ENCODE results near the gene CDH13.

The CDH13 gene

GRCh38 chr16:83138976-83139690, 512.4 kb downstream of the CDH13 start:
- TF ChIP-seq, protein P1, sequence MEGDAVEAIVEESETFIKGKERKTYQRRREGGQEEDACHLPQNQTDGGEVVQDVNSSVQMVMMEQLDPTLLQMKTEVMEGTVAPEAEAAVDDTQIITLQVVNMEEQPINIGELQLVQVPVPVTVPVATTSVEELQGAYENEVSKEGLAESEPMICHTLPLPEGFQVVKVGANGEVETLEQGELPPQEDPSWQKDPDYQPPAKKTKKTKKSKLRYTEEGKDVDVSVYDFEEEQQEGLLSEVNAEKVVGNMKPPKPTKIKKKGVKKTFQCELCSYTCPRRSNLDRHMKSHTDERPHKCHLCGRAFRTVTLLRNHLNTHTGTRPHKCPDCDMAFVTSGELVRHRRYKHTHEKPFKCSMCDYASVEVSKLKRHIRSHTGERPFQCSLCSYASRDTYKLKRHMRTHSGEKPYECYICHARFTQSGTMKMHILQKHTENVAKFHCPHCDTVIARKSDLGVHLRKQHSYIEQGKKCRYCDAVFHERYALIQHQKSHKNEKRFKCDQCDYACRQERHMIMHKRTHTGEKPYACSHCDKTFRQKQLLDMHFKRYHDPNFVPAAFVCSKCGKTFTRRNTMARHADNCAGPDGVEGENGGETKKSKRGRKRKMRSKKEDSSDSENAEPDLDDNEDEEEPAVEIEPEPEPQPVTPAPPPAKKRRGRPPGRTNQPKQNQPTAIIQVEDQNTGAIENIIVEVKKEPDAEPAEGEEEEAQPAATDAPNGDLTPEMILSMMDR (conservative IDR thresholded peaks at IDR 0.05; ENCODE audit: low read length) = no peak
- no peak overlapping the region for H3K4me3 ChIP-seq (ENCODE audit: low read length)
- DNase-seq (ENCODE audit: low read depth) = peak; percentile 50

DNA sequence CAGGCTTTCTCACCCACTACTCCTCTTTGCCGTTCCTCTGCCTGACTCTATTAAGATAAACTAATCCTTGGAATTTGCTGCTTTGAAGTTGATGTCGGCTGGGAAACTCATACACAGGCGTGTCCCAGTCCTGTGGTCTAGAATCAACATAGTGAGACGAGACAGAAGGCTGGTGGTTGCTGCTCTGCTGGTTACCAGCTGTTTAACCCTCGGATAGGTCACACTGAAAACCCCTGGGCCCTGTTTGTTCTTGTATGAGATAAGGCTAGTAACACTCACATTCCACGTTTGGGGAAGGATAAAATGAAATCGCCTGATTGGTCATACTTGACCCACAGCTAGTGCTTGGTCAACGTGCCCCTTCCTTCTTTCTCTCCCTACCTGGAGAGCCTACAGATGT, 517.0 kb downstream of the CDH13 start:
- TF ChIP-seq, protein P1 (conservative IDR thresholded peaks at IDR 0.05; ENCODE audit: low read length) = no peak
- DNase-seq (ENCODE audit: low read depth) = no peak

GRCh38 chr16:83145297-83145696, 518.5 kb downstream of the CDH13 start:
- TF ChIP-seq, protein P1 (conservative IDR thresholded peaks at IDR 0.05; ENCODE audit: low read length) = no peak
- no peak for DNase-seq (ENCODE audit: low read depth)
- H3K4me3 ChIP-seq (ENCODE audit: low read length) = no peak overlapping the region

More for the DNA sequence above, 517.0 kb downstream of the CDH13 start:
- no peak overlapping the region for H3K4me3 ChIP-seq (ENCODE audit: low read length)

DNA sequence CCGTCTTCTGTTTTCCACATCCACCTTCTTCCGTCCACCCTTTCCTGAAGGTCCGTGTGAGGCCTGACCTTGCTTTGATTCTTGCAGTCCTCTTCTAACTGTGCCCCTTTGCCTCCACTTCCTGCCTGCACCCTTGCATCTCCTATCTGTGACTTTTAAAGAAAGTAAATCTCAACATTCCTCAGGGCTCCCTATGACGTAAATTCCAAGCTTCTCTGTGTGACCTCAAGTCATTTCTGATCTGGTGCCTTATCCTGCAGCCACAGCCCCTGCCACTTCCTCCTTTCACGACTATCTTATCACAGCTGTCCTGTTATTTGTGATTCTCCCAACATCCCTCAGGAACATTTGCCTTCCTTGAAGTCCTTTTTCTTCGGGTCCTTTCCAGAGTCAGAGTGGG, 520.5 kb downstream of the CDH13 start:
- TF ChIP-seq, protein P1 (conservative IDR thresholded peaks at IDR 0.05; ENCODE audit: low read length) = no peak
- H3K4me3 ChIP-seq (ENCODE audit: low read length) = no peak overlapping the region
- DNase-seq (ENCODE audit: low read depth) = no peak

DNA sequence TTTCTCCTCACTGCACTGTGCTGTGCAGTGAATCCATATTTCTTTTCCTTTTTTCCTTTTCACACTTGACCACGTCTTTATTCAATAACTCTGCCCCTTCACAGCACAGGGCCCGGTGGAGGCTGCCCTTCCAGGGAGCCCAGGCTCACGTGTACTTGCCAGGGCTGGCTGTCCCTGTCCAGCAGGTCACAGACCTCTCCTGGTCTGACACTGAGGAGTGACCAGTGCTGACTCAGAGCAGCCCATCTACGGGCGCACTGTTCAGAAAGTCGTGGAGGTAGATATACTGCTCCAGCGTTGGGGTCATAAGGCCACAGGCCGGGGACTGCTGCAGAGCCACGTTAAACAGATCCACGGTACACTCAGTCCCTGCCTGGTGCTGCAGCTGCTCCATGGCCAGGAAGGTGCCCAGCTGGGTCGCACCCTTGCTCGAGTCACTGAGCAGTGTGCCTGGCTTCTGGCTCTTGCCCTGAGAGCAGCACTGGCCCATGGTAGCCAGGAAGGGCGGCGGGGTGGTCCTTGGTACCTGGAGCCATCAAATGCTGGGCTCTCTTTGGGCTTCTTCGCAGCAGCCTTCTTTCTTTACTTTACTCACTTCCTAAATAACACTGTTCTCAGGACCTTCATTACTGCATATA, 531.7 kb downstream of the CDH13 start:
- DNase-seq (ENCODE audit: low read depth) = no peak
- TF ChIP-seq, protein P1 (conservative IDR thresholded peaks at IDR 0.05; ENCODE audit: low read length) = no peak
- no peak overlapping the region for H3K4me3 ChIP-seq (ENCODE audit: low read length)

- TF ChIP-seq, protein P1 (conservative IDR thresholded peaks at IDR 0.05; ENCODE audit: low read length) = no peak
- DNase-seq (ENCODE audit: low read depth) = no peak
- no peak overlapping the region for H3K4me3 ChIP-seq (ENCODE audit: low read length)
These were observed 532.3 kb downstream of the CDH13 start for GRCh38 chr16:83159049-83159448.
